ENCODE data around the gene PDLIM5.

The PDLIM5 gene

GRCh38 chr4:94506822-94507221 is 55.1 kb downstream of the PDLIM5 start:
- TF ChIP-seq FOXP2 (optimal IDR thresholded peaks at IDR 0.05; ENCODE audit: borderline replicate concordance, extremely low read depth, extremely low read length, insufficient read depth) (no peak), REST (IDR thresholded peaks at IDR 0.05; ENCODE audit: insufficient read depth in 1 of 2, low read depth in 2 of 2, low read length in 2 of 2) (no peak), TAF1 (IDR thresholded peaks at IDR 0.05; ENCODE audit: borderline replicate concordance, insufficient read depth, low read length) (no peak), SIN3A (IDR thresholded peaks at IDR 0.05; ENCODE audit: borderline replicate concordance, insufficient read depth, low read length) (no peak), POLR2AphosphoS5 (IDR thresholded peaks at IDR 0.05; ENCODE audit: low read depth, low read length) (no peak)

- TF ChIP-seq TAF1 (IDR thresholded peaks at IDR 0.05; ENCODE audit: borderline replicate concordance, insufficient read depth, low read length) (no peak), SIN3A (IDR thresholded peaks at IDR 0.05; ENCODE audit: borderline replicate concordance, insufficient read depth, low read length) (no peak), POLR2AphosphoS5 (IDR thresholded peaks at IDR 0.05; ENCODE audit: low read depth, low read length) (no peak), REST (IDR thresholded peaks at IDR 0.05; ENCODE audit: insufficient read depth in 1 of 2, low read depth in 2 of 2, low read length in 2 of 2) (no peak), FOXP2 (optimal IDR thresholded peaks at IDR 0.05; ENCODE audit: borderline replicate concordance, extremely low read depth, extremely low read length, insufficient read depth) (no peak)
Observed at GRCh38 chr4:94507281-94507680, 55.5 kb downstream of the PDLIM5 start.

GRCh38 chr4:94507708-94508107 is 56.0 kb downstream of the PDLIM5 start:
- TF ChIP-seq REST (IDR thresholded peaks at IDR 0.05; ENCODE audit: insufficient read depth in 1 of 2, low read depth in 2 of 2, low read length in 2 of 2) (no peak), SIN3A (IDR thresholded peaks at IDR 0.05; ENCODE audit: borderline replicate concordance, insufficient read depth, low read length) (no peak), POLR2AphosphoS5 (IDR thresholded peaks at IDR 0.05; ENCODE audit: low read depth, low read length) (no peak), TAF1 (IDR thresholded peaks at IDR 0.05; ENCODE audit: borderline replicate concordance, insufficient read depth, low read length) (no peak), FOXP2 (optimal IDR thresholded peaks at IDR 0.05; ENCODE audit: borderline replicate concordance, extremely low read depth, extremely low read length, insufficient read depth) (no peak)

- no peak for TF ChIP-seq POLR2AphosphoS5 (IDR thresholded peaks at IDR 0.05; ENCODE audit: low read depth, low read length)
- TF ChIP-seq TAF1 (IDR thresholded peaks at IDR 0.05; ENCODE audit: borderline replicate concordance, insufficient read depth, low read length): no peak
- no peak for TF ChIP-seq SIN3A (IDR thresholded peaks at IDR 0.05; ENCODE audit: borderline replicate concordance, insufficient read depth, low read length)
- TF ChIP-seq REST (IDR thresholded peaks at IDR 0.05; ENCODE audit: insufficient read depth in 1 of 2, low read depth in 2 of 2, low read length in 2 of 2): no peak
- no peak for TF ChIP-seq FOXP2 (optimal IDR thresholded peaks at IDR 0.05; ENCODE audit: borderline replicate concordance, extremely low read depth, extremely low read length, insufficient read depth)
Observed at GRCh38 chr4:94508296-94508695, 56.6 kb downstream of the PDLIM5 start.

- TF ChIP-seq SIN3A (IDR thresholded peaks at IDR 0.05; ENCODE audit: borderline replicate concordance, insufficient read depth, low read length) (no peak), TAF1 (IDR thresholded peaks at IDR 0.05; ENCODE audit: borderline replicate concordance, insufficient read depth, low read length) (no peak), FOXP2 (optimal IDR thresholded peaks at IDR 0.05; ENCODE audit: borderline replicate concordance, extremely low read depth, extremely low read length, insufficient read depth) (no peak), POLR2AphosphoS5 (IDR thresholded peaks at IDR 0.05; ENCODE audit: low read depth, low read length) (no peak), REST (IDR thresholded peaks at IDR 0.05; ENCODE audit: insufficient read depth in 1 of 2, low read depth in 2 of 2, low read length in 2 of 2) (no peak)
Observed at GRCh38 chr4:94508806-94509205, 57.1 kb downstream of the PDLIM5 start.
